Left ventricle myocardium inferior (tissue), 1 donor: ENCODE measurements around the gene MAGEC3. TPM values are rescaled to one million over a fixed set of nuclear protein-coding genes. Genes with fewer than 3 reads are reported as not detected.

Experiments used
- DNase-seq: peaks from one replicate; pipeline ENCODE4 v3.0.0-alpha.2; 2020
- H3K27ac ChIP-seq: fragments of 200-600 bp; replicated peaks from 2 replicates; pipeline ENCODE4 v1.8.0; 2021
- H3K27me3 ChIP-seq: fragments of 200-600 bp; 2 replicates; pipeline ENCODE4 v1.8.0; 2021; ENCODE audit warnings: low read depth
- H3K36me3 ChIP-seq: fragments of 200-600 bp; 2 replicates; pipeline ENCODE4 v1.8.0; 2021
- H3K4me1 ChIP-seq: fragments of 200-600 bp; 2 replicates; pipeline ENCODE4 v1.8.0; 2021
- H3K4me3 ChIP-seq: fragments of 200-600 bp; 2 replicates; pipeline ENCODE4 v1.8.0; 2021; ENCODE audit warnings: mild to moderate bottlenecking, moderate library complexity
- H3K9me3 ChIP-seq: fragments of 200-600 bp; replicated peaks from 2 replicates; pipeline ENCODE4 v1.8.0; 2021
- CTCF ChIP-seq: fragments of 200-600 bp; IDR thresholded peaks from 2 replicates; pipeline ENCODE4 v1.8.0; 2021; ENCODE audit warnings: antibody characterized with exemption, mild to moderate bottlenecking, borderline replicate concordance
- intact Hi-C: fragments of 100-400 bp; cut with micrococcal nuclease; formaldehyde crosslinking; loops from one replicate; pipeline ENCODE4 v1.11.0; 2022
- total RNA-seq: library from RNA; stranded (reverse); fragmentation: NEBNext Ultra II Directional; extraction: Animal tissue kit (Norgen Biotek cat#: 25700); gene quantifications from one replicate; pipeline ENCODE4 v1.2.1, GENCODE V29; 2021
- donor health status: DM: no; HTN: yes; CAD: no; lungs with severe emphysema.

Gene MAGEC3
- total RNA-seq, 1 donor from 2014 or later = not detected

GRCh38 chrX:141897690-141898089, 59.6 kb downstream of the MAGEC3 start:
- Histone ChIP-seq H3K4me3 (no peak overlapping the region), H3K27ac (no peak overlapping the region), H3K9me3 (no peaks in the 10 kb centered on the region), H3K27me3 (no peaks in the 10 kb centered on the region), H3K36me3 (no peaks in the 10 kb centered on the region), H3K4me1 (no peaks in the 10 kb centered on the region)
- TF ChIP-seq CTCF = no peak
- intact Hi-C loops = no loop called here
- DNase-seq = no peak

GRCh38 chrX:141902366-141902765, 64.2 kb downstream of the MAGEC3 start:
- Histone ChIP-seq H3K4me3 (no peak overlapping the region), H3K27me3 (no peaks in the 10 kb centered on the region), H3K27ac (no peak overlapping the region), H3K4me1 (no peaks in the 10 kb centered on the region), H3K36me3 (no peaks in the 10 kb centered on the region), H3K9me3 (no peaks in the 10 kb centered on the region)
- TF ChIP-seq CTCF = no peak
- intact Hi-C loops = no loop called here
- DNase-seq = no peak

GRCh38 chrX:141903400-141904155, 65.5 kb downstream of the MAGEC3 start, which contains the start of gene MAGEC1:
Gene MAGEC1 (plus strand): TSS chrX:141903894. CDS start chrX:141905073, 1,179 bp downstream.
- Histone ChIP-seq H3K36me3 (no peaks in the 10 kb centered on the region), H3K4me1 (no peaks in the 10 kb centered on the region), H3K9me3 (no peaks in the 10 kb centered on the region), H3K27ac (no peak within 1 kb of the TSS), H3K27me3 (no peaks in the 10 kb centered on the region), H3K4me3 (no peak within 1 kb of the TSS)
- no peak for DNase-seq
- intact Hi-C loops = no loop called here
- no peak for TF ChIP-seq CTCF

GRCh38 chrX:141904262-141904661, 66.1 kb downstream of the MAGEC3 start:
- no peak for TF ChIP-seq CTCF
- no peaks in the 10 kb centered on the region for H3K36me3 ChIP-seq

GRCh38 chrX:141917801-141918200, 79.7 kb downstream of the MAGEC3 start:
- no peaks in the 10 kb centered on the region for H3K36me3 ChIP-seq
- intact Hi-C loops = no loop called here
- H3K9me3 ChIP-seq = no peaks in the 10 kb centered on the region
- H3K4me1 ChIP-seq = no peaks in the 10 kb centered on the region
- H3K27me3 ChIP-seq = no peaks in the 10 kb centered on the region
- H3K27ac ChIP-seq = no peak overlapping the region
- no peak for TF ChIP-seq CTCF
- H3K4me3 ChIP-seq = no peak overlapping the region
- DNase-seq = no peak

More at GRCh38 chrX:141904262-141904661, 66.1 kb downstream of the MAGEC3 start:
- H3K27me3 ChIP-seq = no peaks in the 10 kb centered on the region
- intact Hi-C loops = no loop called here
- no peaks in the 10 kb centered on the region for H3K9me3 ChIP-seq
- no peak overlapping the region for H3K27ac ChIP-seq
- H3K4me1 ChIP-seq = no peaks in the 10 kb centered on the region
- H3K4me3 ChIP-seq = no peak overlapping the region
- no peak for DNase-seq
